NCI-H2171 treated with DMSO at 0.1 percent for 48 hours (cell line): ENCODE measurements around the gene DHX58.

ENCODE experiments used
- DNase-seq: peaks from one replicate; lab custom pipeline; 2025; lab: John Stamatoyannopoulos, UW

DHX58 gene

DNA sequence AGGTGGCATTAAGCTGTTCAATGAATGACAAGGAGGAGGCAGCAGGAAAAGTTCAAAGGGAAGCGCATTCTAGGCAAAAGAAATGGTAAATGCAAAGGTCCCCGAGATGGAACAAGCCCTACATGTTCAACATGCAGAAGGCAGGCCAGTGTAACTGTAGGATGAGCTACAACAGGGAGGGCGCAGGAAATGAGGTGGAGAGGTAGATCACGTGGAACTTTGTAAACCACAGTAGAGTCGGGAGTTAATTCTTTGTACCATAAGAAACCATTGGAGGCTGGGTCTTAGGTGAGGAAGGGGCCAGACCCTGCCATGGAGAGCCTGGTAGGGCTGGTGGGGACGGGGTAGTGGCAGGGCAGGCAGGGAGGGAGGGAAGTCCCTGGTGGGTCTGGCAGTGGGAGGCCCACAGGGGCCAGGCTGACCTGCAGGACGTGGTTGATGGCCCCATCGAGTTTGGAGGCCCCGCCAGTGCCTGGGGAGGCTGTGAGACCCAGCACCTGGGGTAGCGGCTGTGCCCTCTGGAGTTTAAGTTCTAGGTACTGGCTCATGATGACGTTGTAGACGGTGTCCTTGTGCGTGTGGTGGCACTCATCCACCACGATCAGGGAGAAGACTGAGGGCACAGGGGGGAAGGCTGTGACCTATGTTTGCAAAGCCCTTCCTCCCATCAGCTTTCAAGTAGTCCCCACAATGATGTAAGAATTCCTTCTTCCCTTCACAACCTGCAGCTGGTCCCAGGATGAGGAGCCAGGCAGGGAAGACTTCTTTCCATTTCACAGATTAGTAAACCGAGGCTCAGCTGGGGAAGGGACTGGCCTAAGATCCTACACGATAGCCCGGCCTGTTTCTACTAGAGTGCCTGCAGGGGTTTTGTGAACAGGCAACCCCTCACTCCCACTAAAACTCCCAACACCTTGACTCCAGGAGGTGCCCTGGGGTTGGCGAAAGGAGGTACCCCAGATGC is 1.9 kb downstream of the DHX58 start:
- no peak for DNase-seq

DNA sequence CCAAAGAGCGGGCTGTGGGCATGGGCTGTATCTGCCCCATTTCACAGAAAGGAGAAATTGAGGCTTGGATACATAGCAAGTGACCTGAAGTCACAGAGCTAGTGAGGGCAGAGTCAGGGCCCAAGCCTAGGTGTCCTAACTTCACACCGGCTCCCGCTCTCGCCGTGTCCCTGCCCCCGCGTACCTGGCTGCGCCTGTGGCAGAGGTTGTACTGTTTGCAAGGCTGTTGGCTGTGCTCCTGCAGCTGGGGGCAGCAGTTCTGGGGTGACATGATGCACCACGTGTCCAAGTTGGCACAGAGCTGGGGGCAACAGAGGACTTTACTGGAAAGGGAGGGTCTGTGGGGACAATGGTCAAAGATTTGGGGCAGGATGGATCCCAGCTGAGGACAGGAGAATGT is 3.4 kb downstream of the DHX58 start:
- DNase-seq, result no peak

DNA sequence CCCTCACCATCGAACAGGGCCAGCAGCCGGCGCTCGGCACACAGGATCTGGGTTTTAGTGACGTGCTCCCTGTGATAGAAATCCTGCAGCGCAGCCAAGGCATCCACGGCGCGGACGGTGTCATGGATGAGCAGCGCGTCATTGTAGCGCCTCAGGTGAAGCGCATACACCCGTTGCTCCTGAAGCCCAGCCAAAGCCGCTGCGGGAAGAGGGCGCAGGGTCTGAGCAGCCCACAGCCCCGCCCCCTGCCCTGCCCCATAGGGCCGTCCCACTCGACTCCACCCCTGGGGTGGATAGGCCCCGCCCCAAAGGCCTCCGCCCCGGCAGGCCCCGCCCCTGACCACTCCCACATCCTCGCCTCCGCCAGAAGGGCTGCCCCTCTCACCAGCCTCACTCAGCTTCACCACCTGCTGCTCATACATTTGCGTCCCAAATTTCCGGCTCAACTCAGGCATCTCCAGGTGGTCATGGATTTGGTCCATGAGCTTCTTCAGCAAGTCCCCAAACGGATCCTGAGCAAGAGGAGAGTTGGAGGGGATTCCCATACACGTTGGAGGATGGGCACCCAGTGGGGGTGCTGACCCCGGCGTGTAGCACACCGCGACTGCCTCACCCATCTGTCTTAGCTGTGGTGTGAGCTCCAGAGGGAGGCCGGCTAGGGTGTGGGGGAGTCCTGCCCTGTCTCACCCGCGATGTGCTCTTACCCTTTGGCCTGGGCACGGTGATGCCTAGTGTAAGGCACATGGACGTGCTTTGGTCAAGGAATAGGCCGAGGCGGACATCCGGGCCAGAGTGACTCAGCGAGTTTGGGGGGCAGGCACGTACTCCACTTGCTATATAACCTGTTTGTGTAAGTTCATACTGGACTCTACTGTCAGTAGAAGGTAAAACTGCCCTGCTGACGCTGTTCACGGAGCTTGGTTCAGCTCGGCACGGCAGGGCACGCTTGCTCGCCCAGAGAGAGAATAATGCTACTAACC is 4.6 kb downstream of the DHX58 start:
- DNase-seq, result peak; percentile 94

DNA sequence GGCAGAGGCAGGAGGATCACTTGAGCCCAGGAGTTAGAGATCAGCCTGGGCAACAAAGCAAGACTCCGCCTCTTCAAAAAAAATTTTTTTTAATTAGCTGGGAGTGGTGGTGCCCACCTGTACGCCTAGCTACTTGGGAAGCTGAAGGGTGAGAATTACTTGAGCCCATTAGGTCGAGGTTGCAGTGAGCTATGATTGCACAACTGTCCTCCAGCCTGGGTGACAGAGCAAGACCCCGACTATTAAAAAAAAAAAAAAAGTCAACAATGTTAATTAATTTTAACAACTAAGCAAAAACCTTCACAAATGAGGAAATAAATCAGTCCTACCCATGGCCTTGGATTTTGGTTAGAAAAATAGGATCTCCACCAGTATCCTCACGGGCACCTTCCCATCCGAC is 5.4 kb downstream of the DHX58 start:
- DNase-seq, result no peak

DNA sequence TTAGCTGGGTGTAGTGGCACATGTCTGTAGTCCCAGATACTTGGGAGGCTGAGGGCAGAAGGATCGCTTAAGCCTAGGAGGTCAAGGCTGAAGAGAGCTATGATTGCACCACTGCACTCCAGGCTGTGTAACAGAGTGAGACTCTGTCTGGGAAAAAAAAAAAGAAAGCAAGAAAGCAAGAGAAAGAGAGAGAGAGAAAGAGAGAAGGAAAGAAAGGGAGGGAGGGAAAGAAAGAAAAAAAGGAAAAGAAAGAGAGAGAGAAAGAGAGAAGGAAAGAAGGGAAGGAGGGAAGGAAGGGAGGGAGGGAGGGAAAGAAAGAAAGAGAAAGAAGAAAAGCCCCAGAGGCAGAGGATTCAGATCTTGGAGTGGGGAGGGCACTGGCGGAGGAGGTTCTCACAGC is 6.5 kb downstream of the DHX58 start:
- no peak for DNase-seq

DNA sequence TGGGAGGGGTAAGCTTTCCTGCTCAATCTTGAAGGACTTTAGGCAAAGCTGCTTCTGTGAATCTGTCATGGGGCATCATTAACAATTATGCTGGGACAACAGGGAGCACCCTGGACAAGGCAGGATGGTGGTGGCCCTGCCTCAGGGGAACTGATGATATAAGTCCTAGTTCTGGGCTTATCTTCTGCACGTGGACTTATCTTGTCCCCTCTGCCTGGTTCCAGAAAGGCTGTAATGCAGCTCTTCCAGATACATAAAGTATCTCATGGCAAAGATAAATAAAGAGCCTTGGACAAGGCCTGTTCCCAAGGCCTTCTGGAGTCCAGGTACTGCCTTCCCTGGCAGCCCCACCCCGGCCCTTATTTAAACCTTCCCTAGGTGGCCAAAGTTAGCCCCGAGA is 8.2 kb downstream of the DHX58 start:
- no peak for DNase-seq

DNA sequence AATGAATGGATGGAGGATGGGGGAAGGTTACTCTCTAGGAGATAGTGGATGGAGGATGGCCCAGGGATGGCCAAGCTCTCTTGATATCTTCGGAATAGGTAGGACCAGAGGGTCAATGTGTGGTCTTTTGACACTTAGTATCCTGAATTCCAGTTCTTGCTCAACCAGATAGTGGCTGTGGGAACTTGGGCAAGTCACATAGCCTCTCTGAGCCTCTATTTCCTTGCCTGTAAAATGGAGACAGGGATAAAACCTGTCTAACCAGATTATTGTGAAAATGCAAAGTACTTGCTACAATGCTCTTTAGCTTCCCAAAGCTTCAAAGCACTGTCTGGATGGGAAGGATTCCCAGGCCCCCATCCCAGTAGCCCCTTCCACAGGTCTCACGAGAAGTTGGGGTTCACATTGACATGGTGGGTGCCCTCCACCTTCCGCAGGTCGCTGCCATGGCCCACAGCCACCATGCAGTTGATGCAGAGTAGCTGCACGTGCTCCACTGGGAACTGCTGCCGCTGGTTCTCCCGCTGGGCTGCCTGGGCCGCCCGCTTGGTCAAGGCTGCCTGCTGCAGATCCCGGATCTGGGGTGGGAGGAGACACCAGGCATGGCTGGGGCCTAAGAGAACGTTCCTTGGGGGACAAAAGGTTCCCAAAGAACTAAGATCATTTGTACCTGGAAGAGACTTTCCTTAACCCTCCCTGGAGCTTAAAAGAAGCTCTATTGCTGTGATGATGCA is 9.1 kb downstream of the DHX58 start:
- no peak for DNase-seq

DNA sequence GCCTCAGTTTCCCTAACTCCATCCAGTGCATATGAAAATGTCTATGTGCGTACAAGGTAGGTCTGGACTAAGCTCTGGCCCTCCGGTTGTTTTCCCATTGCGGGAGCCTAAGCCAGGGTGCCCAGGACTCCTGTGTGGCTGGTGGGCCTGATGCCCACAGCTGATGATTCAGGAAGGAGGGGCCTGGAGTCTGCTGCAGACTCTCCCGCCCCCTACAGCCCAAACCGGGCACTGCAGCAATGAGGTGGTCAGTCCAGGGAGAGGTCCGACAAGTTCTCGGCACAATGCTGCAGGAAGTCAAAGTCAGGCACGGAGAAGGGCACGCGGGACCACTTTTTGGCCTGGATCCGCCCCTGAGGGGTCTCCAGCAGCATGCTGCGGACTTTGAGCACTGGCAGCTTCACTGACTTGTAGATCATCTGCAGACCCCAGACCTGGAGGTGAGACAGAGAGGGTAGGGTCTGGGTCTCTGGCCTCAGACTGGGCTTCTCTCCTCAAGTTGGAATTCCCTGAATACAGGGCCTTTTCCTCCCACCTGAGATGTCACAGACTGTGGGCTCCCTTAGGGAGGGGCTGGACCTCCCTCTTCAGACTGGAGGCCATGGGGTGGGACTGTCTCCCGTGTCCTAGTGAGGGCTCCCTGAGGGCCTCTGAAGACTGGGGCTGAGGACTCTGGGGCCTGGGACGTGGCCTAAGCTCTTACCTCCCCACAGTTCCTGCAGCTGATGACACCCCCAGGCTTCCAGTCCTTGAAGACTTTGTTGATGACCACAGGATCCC is 10.8 kb downstream of the DHX58 start:
- no peak for DNase-seq

DNA sequence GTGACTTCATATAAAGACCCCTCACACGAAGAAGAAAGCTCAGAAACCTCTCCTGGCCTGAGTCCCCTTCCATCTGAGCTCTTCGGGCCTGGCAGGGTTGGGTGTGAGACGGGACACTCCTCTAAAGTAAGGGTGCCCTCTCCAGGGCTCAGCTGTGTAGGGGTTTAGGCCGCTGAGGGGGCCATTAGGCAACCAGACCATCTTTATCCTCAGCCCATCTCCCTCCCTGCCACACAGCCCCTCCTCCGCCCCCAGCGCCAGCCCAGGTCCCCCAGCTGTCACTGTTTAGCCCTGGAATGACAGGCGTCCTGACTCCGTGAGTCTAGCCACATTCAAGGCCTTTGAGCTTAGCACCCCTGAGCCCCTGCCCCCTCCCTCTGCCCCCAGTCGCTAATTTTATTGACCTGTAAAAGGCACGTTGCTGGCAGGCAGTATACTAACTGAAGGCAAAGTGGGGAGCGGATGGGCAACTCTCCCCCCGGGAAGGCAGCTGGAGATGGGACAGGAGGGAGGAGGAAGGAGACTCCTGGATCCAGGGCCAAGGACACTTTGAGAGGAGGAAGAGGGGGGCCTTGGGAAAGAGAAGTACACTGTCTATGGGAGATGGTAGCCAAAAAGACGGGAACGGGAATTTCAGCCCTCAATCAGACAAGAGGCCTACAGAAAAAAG is 13.6 kb downstream of the DHX58 start:
- peak; percentile 64 for DNase-seq

DNA sequence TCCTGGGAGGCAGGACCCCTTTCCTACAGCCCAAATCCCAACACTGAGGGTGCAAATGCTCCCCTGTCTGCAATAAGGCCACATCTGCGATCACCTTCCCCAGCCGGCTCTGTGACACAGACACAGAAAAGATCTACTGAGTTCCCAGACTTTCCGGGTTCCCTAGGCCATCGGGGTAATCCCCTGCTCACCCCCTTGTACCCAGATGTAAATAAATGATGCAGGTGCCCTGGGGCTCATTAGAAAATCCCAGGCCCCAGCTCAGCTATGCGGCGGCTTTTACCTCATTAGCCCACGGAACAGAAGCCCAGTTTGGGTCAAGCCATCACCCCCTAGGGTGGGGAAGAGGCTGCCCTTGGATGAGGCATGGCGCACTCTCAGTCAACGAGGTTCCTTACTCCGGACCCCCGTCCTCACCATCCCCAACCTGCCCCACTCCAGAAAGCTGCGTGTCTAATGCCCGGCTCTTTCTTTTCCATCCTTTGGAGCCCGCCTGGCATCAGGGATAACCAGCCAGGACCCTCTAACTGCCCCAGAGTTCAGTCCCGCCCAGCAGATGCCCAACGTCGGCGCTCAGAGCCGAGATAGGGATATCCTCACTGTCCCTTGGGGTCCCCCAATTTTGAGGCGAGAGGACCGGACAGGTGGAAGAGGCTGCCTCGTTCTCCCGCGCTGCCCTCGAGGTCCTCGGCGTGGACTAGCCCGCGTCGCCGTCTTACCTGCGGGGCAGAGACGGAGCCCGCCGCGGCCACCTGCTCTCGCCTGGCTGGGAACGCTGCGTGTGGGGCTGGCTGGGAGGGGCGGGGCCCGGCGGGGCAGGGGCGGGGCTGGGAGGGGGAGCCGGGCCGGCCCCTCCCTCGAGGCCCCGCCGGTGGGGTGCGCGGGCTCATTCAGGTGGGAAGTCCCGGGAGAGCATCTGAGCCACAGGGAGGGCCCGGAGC is 14.6 kb downstream of the DHX58 start, which contains the start of gene ZNF385C:
Gene ZNF385C (minus strand): TSS at position 783 of the 941 bp plus-strand sequence. CDS start 35,417 bp downstream, outside the sequence.
- peak; percentile 64 for DNase-seq

DNA sequence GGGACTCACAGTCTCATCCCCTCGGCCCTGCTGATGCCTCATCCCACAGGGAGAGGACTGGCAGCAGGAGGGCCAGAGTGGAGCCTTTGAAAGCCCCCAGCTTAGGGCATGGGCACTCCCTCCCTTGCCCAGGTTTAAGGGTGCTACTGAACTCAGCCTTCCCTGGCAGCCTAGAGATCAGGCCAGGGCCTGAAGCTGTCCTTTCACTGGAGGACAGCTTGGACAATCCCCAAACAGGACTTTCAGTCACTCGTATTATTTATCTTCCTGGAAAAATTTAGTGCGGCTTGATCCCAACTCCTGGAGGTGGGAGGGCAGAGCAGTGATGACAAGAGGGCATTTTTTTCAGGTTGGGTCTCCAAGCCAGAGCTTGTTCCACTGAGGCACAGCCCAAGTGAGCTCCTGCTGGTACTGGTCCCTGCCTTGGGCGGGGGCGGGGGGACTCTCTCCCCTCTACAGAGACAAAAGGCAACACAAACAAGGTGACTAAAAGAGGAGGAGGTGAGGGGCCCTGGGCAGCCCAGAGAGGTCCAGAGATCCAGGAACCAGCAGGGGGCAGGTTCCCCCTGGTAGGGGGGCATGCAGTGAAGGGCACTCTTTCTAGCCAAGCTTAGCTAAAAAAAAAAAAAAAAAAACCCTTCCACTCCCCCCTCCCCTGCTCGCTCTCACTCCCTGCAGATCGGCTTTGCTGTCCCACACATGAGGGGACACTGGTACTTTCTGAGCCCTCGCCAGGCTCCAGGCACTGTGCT is 16.0 kb downstream of the DHX58 start:
- no peak for DNase-seq

DNA sequence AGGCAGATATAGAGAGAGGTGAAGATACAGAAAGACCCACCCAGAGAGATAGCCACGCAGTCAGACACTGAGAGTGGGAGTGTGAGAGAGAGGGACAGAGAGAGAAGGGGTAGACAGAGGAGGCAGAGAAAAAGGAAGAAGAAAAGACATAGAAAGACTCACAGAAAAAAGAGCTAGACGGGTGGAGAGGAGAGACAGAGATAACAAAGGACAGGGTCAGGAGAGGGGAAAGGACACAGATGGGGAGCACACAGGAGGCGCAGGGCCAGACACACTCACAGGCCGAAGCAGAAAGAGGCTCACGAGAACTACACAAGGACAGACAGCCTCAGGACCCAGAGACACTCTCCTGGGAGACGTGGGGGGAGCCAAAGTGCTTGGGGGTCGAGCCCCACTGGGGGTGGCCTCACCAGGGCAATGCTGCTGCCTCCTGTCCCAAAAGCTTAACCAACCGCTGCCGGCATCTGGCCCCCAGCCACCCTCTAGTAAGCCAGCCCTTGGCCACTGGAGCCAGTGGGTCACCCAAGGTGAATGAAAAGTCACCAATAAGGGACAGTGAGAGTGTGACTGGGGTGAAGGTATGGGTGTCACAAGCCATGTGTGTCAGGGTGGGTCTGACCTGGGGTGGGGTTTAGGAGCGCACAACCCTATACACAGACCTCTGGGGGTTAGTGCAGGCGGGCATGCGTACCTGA is 18.0 kb downstream of the DHX58 start:
- DNase-seq, result no peak

DNA sequence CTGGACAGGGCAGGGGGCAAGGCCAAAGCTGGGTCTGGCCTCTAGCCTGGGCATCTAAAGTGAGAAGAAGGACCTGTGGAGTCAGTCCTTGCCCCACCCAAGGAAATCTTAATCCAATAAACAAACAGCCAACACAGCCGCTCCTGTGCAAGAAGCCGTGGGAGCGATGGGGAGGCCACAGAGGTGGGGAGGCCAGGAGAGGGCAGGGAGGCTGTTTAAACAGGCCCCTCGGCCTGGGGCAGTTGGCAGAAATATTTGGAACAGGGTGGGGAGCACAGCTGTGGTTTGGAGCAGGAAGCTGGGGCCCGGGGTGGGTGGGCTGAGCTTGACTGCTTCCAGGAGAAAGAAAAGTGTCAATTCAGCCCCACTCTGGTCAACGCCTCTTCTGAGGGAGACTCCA is 19.6 kb downstream of the DHX58 start:
- DNase-seq, result no peak

DNA sequence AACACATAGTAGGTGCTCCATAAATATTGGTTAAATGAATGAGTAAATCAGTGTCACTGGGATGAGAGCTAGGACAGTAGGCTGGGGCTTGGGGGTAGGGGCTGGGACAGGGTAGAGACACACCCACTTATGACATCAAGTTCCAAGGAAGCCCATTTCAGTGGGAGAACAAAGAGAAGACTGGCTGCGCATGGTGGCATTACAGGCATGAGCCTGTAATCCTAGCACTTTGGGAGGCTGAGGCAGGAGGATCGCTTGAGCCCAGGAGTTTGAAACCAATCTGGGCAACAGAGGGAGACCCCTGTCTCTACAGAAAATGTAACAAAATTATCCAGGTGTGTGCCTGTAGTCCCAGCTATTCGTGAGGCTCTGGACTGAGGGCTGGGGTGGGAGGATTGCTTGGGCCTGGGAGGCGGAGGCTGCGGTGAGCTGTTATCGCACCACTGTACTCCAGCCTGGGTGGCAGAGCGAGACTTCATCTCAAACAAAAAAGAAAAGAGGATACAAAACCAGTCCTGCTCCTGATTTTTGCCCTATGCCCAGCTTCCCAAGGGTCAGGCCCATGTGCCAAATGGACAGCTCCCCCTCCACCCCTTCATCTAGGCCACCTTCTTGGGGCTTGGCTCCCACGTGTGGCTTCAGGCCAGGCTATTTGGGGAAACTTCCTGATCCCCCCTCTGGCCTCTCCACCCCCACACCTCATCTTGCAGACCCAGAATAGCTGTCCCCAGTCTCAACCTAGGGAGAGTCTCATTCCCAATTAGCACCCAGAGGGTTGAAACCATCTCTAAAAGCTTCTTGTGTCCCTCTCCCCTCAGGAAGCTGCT is 21.3 kb downstream of the DHX58 start:
- no peak for DNase-seq

DNA sequence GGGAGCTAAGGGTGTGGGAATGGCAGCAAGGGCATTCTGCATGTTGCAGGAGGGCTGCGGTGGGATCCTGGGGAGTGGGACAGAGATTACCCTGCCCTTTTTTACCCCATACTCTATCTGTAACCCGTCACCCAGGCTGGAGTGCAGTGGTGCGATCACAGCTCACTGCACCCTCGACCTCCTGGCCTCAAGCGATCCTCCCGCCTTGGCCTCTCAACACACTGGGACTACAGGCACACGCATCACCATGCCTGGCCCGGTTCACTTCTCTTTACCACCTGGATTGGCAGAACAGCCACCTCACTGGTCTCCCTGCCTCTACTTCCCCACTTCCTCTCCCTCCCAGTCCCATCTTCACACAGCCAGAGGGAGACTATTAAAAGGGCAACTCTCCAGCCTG is 23.8 kb downstream of the DHX58 start:
- DNase-seq, result no peak

DNA sequence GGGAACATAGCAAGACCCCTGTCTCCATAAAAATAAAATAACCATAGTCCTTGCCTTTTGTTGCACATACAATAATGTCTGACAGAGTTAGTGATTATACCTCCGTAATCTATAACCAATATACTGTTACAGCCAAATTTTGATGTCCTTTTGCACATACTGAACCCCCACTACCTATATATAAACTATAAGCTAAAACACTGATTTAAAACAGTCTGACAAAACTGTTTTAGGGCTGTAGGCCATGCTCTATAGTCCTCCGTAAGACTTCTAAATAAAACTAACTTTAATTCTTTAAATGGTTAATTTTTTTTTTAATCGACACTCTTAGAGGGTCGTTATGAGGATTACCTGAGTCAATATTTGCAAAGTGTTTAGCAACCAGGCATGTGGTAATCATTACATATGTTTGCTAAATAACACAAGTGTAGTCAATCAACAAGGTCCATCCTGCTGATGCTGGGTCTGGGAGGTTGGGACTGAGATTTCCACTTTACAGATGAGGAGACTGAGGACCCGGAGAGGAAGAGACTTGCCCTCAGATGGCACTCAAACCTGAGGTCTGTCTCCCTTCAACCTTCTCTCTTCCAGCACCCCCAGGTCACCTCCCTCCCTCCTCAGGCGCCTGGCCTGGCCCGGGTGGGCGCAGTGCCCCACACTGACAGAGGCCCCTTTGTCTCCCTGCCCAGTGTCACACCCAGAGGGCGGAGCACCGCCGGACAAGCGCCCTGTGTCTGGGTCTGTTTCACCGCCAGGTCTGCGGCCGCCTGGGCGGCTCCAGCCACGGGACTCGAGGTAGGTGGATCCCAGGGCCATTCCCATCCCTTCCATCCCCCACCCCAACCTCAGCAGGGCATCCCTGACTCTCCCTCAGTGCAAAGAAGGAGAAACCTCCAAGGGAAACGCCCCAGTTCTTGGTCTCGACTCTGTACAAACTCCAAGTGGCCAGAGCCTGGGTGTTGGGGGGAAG is 24.5 kb downstream of the DHX58 start:
- no peak for DNase-seq
